Suprapubic skin (tissue), 4 donors: ENCODE measurements around the gene TBC1D32. TPM values are rescaled to one million over a fixed set of nuclear protein-coding genes. Genes with fewer than 3 reads are reported as not detected.
"Not testable (repeated sequence)": the region's sequence is repeated elsewhere in the genome, so short reads cannot be mapped to it uniquely, and the experiment has no call there.

Experiments used
- DNase-seq, 2 donors: peaks; one replicate each; pipeline ENCODE4 v3.0.0-alpha.2; 2019; ENCODE audit warnings: low spot score in 2 of 2
- H3K27ac ChIP-seq: fragments of 200-600 bp; sonication (generic); one replicate; pipeline ENCODE4 v1.5.1; 2019
- H3K27me3 ChIP-seq: fragments of 200-600 bp; sonication (generic); one replicate; pipeline ENCODE4 v1.5.1; 2019
- H3K36me3 ChIP-seq: fragments of 200-600 bp; sonication (generic); one replicate; pipeline ENCODE4 v1.5.1; 2019
- H3K4me1 ChIP-seq: fragments of 200-600 bp; sonication (generic); one replicate; pipeline ENCODE4 v1.5.1; 2019
- H3K4me3 ChIP-seq: fragments of 200-600 bp; sonication (generic); one replicate; pipeline ENCODE4 v1.5.1; 2019; ENCODE audit warnings: mild to moderate bottlenecking
- H3K9me3 ChIP-seq: fragments of 200-600 bp; sonication (generic); one replicate; pipeline ENCODE4 v1.5.1; 2019
- EP300 ChIP-seq: sonication (generic); formaldehyde crosslinking; IDR thresholded peaks from one replicate; pipeline ENCODE4 v1.6.1; 2017; ENCODE audit warnings: antibody characterized with exemption
- POLR2A ChIP-seq, 2 donors: fragments of 450-650 bp; IDR thresholded peaks; one replicate each; pipeline ENCODE4 v1.6.1; 2017; ENCODE audit warnings: antibody characterized with exemption in 2 of 2, mild to moderate bottlenecking in 2 of 2, moderate library complexity in 2 of 2
- POLR2AphosphoS5 ChIP-seq, 3 donors: sonication (generic); formaldehyde crosslinking; IDR thresholded peaks; one replicate each; pipeline ENCODE4 v1.6.1; 2017; ENCODE audit warnings: antibody characterized with exemption in 3 of 3
- WGBS: methylation state at CpG from one replicate; pipeline ENCODE4 v1.1.5; 2018; 5-methylcytosine and 5-hydroxymethylcytosine counted together
- total RNA-seq, 4 donors: library from RNA; depleted of rRNA; stranded (reverse); fragments of >200 nt; gene quantifications; one replicate each; pipeline ENCODE4 v1.1.0, GENCODE V29; 2016
- TF ChIP-seq, protein P1 (sequence below), 2 donors: fragments of 200-600 bp in 1 of 2; fragments of 450-650 bp in 1 of 2; sonication (generic) in 1 of 2; IDR thresholded peaks; one replicate each; pipeline ENCODE4 v1.5.1; 2016 to 2019; ENCODE audit warnings: antibody characterized with exemption in 2 of 2, mild to moderate bottlenecking in 1 of 2, moderate library complexity in 1 of 2

TBC1D32 gene
- total RNA-seq, 4 donors from 2014 or later, result 9.1 to 30.6 (median 14.1) TPM

DNA sequence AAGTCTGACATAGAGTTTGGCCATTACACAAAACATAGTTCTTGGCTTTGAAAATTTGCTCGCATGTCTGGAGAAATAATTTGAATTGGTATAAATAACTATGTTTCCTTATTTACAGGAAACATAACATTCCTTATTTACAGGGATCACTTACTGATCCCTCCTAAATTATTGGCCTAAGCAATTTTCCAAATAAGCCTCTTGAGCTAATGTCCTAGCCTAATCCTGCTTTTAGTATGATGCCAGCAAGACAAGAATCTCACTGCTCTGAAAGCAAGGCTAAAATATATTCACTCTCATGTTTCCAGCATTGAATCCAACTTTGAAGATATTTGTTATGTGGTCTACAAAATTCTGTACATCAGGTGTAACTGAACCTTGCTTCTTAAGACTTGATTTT lies 4.1 kb upstream of the TBC1D32 start:
- Histone ChIP-seq H3K27me3 (no peaks in the 10 kb centered on the region), H3K4me1 (peaks cover 13% of the 10 kb centered on the region), H3K4me3 (no peak overlapping the region), H3K36me3 (no peaks in the 10 kb centered on the region), H3K27ac (no peak overlapping the region), H3K9me3 (no peaks in the 10 kb centered on the region)
- no peak for TF ChIP-seq EP300
- TF ChIP-seq, protein P1, sequence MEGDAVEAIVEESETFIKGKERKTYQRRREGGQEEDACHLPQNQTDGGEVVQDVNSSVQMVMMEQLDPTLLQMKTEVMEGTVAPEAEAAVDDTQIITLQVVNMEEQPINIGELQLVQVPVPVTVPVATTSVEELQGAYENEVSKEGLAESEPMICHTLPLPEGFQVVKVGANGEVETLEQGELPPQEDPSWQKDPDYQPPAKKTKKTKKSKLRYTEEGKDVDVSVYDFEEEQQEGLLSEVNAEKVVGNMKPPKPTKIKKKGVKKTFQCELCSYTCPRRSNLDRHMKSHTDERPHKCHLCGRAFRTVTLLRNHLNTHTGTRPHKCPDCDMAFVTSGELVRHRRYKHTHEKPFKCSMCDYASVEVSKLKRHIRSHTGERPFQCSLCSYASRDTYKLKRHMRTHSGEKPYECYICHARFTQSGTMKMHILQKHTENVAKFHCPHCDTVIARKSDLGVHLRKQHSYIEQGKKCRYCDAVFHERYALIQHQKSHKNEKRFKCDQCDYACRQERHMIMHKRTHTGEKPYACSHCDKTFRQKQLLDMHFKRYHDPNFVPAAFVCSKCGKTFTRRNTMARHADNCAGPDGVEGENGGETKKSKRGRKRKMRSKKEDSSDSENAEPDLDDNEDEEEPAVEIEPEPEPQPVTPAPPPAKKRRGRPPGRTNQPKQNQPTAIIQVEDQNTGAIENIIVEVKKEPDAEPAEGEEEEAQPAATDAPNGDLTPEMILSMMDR (IDR thresholded peaks at IDR 0.05), result no peak
- TF ChIP-seq POLR2AphosphoS5 (IDR thresholded peaks at IDR 0.05), result no peak
- no peak for TF ChIP-seq POLR2A (IDR thresholded peaks at IDR 0.05)
- no peak for DNase-seq
- 80% methylated on average over 1 of the region's 1 CpG for WGBS

DNA sequence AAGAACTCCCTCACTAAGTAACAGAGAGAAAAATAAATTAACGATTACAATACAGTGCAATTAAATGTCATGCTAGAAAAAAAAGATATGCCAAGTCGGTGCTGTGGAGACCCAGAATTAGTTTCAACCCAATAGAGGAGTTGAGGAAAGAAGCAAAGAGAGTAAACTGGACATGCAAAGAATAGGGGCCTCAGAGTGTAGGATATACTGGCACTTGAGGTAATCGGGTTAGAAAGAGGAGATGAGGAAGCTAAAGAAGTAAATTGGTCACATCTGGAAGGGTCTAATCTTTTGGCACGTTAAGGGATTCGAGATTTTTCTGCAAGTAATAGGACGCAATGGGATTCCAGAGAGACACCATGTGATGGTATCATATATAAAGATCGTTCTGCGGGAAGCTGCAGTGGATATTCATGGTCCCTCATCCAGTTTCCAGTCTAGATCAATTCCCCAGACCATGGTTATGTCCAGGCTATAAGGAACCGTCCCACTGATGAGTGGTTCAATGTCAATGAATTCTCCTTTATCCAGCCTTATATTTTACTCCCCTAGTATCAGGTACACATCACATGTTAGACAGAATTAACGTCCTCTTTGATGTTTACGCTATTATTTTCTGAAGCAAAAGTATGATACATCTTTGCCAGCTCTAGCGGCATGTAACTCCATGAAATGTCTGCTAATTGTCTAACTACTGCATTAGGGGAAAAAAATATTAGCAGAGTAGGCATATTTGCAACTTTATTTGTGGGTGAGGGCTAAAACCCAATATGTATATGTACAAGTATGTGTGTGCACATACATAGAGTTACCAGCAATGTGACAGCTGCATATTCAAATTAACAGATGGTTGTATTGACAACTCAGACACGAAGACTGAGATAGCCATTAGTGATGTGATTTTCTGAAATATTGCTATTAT lies 1.1 kb upstream of the TBC1D32 start:
- TF ChIP-seq EP300 (no peak), POLR2A (IDR thresholded peaks at IDR 0.05) (no peak), POLR2AphosphoS5 (IDR thresholded peaks at IDR 0.05) (no peak)
- TF ChIP-seq, protein P1 (IDR thresholded peaks at IDR 0.05), result no peak
- H3K9me3 ChIP-seq, result no peaks in the 10 kb centered on the region
- peak overlapping the region; percentile 86 for H3K4me3 ChIP-seq
- no peaks in the 10 kb centered on the region for H3K36me3 ChIP-seq
- H3K27me3 ChIP-seq, result no peaks in the 10 kb centered on the region
- DNase-seq, result no peak
- peaks cover 13% of the 10 kb centered on the region for H3K4me1 ChIP-seq
- 59% methylated on average over 13 of the region's 13 CpGs for WGBS
- H3K27ac ChIP-seq, result peak overlapping the region; percentile 97

DNA sequence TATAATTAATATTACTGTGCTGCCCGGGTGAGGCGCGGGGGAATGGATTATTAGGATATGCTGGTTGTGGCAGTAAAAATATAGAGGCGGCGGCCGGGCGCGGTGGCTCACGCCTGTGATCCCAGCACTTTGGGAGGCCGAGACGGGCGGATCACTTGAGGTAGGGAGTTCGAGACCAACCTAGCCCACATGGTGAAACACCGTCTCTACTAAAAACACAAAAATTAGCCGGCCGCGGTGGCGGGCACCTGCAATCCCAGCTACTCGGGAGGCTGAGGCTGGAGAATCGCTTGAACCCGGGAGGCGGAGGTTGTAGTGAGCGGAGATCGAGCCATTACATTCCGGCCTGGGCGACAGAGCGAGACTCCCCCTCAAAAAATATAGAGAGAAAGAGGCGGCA lies 586 bp downstream of the TBC1D32 start:
- not testable (repeated sequence) for H3K27me3 ChIP-seq, H3K9me3 ChIP-seq, H3K36me3 ChIP-seq, H3K27ac ChIP-seq, DNase-seq
- Histone ChIP-seq H3K4me3 (peak overlapping the region; percentile 86), H3K4me1 (peaks cover 13% of the 10 kb centered on the region)
- WGBS, result 90% methylated on average over 28 of the region's 28 CpGs

DNA sequence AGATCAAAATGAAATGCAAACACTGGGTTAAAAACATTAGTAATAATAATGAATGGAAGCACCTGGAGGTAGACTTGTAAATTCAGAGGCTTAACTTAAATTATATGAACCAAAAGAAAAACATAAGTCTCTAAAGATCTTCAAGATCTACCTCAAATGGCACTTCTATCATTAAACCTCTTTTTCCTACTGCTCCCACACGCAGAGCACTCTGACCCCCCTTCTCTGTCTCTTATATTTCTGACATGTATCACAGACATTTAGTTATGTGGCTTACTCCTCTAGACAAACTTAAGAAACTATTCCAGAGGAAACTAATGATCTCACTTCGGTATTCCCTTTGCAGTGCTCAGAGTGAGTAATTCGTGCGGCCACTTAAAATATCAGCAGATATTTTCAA lies 1.1 kb downstream of the TBC1D32 start:
- Histone ChIP-seq H3K4me3 (no peak overlapping the region), H3K9me3 (no peaks in the 10 kb centered on the region), H3K27me3 (no peaks in the 10 kb centered on the region), H3K36me3 (no peaks in the 10 kb centered on the region), H3K27ac (no peak overlapping the region), H3K4me1 (peaks cover 13% of the 10 kb centered on the region)
- DNase-seq, result no peak
- TF ChIP-seq EP300 (no peak), POLR2A (IDR thresholded peaks at IDR 0.05) (no peak), POLR2AphosphoS5 (IDR thresholded peaks at IDR 0.05) (no peak)
- TF ChIP-seq, protein P1 (IDR thresholded peaks at IDR 0.05), result no peak
- 93% methylated on average over 4 of the region's 4 CpGs for WGBS

DNA sequence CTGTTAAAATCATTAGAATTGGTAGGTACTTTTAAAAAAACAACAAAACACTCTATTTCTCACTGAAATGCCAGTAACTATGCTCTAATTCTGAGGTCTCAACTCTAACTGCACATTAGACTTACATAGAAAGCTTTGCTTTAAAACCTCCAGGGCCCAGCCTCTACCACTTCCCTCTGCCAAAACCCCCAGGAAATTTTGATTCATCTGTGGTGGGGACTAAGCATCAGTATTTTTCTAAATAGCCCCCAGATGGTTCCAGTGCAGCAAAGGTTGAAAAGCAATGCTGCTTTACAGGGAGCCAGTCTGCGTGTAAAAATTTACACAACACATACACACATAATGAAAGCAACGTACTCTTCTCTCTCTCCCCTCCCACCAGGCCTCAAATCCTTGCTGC lies 3.8 kb downstream of the TBC1D32 start:
- no peaks in the 10 kb centered on the region for H3K27me3 ChIP-seq
- no peaks in the 10 kb centered on the region for H3K9me3 ChIP-seq
- H3K4me3 ChIP-seq, result no peak overlapping the region
- TF ChIP-seq, protein P1 (IDR thresholded peaks at IDR 0.05), result no peak
- no peak for TF ChIP-seq EP300
- TF ChIP-seq POLR2A (IDR thresholded peaks at IDR 0.05), result no peak
- no peak for TF ChIP-seq POLR2AphosphoS5 (IDR thresholded peaks at IDR 0.05)
- peaks cover 13% of the 10 kb centered on the region for H3K4me1 ChIP-seq
- no peak for DNase-seq
- H3K27ac ChIP-seq, result no peak overlapping the region
- 82% methylated on average over 2 of the region's 2 CpGs for WGBS
- no peaks in the 10 kb centered on the region for H3K36me3 ChIP-seq
